GM18868 (cell line): Measurements from ENCODE around the gene VEGFC.

Experiments
- ATAC-seq: cut with Tn5 transposase; IDR thresholded peaks from one replicate; pipeline ENCODE4 v1.9.1; 2021; ENCODE audit warnings: mild to moderate bottlenecking, moderate library complexity; ENCODE audit not compliant: unreplicated experiment

The VEGFC gene

DNA sequence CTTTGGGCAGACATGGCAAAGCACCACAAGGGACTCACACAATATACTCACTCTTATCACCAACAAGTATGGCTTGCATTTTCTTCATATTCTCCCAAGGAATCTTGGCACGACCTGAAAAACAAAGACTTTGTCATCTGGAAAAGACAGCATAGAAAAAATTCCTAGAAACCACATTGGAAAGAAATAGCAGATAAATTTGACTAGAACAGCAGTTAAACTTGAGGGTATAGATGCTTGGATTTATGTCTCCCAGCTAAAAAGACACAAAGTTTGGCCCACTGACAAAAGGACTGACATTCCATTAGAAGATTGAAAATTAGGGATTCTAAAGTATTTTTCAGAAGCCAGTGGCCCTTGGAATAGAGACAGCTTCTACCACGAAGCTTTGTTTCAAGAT, 6.9 kb upstream of the VEGFC start:
- ATAC-seq, result no peak

DNA sequence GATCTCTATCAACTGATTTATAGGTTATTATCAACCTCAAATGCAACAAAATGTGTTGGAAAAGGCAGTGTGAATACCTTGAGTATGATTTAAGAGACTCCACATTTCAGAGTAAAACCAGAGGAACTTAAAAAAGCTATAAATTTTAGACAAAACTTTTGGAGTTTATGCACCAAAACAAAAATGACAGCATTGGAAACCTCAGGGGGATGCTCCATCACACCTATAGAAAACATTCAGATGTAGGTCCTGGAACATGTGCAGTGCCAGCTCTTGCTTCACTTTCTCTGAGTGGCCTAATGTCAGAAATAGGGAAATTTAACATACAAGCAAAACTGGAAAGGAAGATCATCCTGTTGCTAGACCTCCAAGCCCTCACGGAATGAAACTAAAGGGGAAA, 5.8 kb upstream of the VEGFC start:
- no peak for ATAC-seq

DNA sequence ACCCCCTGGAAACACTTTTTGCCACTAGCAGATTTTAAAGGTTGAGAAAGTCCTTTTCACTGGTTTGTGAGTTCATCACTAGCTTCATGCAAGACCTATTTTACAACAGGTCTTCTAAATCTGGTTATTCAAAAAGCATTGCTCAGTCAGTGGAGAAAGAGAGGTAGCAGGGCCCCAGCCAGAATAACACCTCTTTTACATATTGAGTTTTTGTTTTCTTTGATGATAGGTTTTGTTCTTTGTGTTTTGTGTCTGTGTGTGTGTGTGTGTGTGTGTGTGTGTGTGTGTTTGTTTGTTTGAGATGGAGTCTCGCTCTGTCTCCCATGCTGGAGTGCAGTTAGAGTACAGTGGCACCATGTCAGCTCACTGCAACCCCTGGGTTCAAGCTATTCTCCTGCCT, 2.7 kb upstream of the VEGFC start:
- no peak for ATAC-seq

DNA sequence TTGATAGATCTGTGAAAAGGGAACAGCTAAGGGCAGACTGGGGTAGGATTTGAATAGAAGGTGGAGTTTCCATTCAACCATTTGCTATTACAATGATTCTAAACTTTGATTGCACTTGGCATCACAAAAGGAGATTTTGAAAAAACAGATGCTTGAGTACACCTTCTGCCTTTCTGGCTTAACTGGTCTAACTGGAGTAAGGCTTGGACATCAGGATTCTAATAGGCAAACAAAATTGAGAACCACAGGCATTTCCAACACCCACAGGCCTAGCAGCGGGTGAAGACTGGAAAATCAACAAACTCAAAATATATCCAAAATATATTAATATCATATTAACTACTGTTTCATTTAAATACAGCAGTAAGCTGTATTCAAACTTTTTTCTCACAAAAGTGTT, 1.9 kb upstream of the VEGFC start:
- ATAC-seq, result no peak

DNA sequence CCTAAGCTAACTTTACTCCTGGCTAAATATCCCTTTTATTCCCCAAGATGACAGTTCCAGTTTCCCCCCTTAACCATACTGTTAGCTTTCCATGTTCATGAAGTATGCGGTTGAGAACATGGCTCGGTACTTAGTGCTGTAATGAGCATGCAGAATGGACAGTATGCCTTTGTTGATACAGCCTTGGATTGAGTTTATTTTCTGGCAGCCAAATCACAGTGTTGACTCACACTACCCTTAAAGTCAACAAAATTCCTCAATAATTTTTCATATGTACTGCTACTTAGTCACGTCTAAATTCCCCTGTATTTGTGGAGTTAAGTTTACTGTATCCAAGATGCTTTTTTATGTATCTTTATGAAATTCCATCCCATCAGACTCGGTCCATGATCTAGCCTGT, 1.4 kb upstream of the VEGFC start:
- ATAC-seq, result no peak

DNA sequence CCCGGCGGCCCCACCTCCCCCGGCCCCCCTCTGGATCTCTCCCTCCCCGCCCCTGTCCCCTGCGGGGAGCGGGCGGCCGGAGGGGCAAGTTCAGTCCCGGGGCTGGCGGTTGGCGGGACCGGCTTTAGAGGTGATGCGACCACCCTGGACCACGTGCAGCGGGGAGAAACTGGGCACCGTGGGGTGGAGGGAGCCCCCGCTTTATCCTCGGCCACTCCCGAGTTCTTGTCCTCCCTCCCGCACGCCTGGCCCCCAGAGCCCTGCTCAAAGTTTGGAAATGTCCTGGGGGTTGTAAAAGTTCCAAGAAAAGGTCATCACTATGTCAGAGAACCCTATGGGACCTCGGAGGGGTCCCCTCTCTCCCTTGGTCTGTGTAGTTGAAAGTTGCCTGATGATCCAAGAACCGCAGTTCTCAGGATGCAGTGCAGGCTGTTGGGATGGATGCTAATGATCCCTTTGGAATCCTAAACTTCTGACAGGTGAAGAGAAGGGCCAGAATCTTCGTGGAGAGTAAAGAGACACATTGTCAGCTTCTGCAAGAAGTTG, 411 bp upstream of the VEGFC start:
- ATAC-seq, result no peak

DNA sequence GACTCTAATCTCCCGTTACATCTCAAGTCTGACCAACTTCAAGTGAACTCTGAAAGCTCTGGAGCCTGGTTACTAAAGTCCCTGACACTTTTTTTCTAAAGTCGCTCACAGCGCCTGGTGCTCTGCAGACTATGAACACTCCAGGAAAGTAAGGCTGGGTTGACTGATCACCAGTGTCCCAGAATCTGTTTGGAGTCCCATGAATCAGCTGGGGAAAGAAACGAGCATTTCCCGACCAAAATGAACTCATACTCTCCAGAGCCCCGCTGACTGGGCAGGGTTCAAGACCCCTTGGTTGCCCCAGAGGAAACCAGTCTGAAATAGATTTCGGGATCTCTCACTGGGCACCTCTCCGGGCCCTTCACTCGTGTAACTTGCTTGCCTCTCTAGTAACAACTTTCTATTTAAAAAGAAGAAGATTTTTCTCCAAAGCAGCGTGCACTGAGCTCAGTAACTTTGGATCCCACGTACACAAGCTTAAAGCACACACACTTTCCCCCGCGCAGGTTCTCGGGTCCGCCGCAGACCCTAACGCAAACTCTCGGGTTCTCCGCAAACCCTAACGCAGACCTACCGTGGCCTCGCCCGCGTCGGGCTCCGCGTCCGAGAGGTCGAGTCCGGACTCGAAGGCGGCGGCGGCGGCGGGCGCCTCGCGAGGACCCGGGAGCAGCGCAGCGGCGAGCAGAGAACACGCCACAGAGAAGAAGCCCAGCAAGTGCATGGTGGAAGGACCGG, 964 bp downstream of the VEGFC start:
- ATAC-seq, result peak; percentile 29

DNA sequence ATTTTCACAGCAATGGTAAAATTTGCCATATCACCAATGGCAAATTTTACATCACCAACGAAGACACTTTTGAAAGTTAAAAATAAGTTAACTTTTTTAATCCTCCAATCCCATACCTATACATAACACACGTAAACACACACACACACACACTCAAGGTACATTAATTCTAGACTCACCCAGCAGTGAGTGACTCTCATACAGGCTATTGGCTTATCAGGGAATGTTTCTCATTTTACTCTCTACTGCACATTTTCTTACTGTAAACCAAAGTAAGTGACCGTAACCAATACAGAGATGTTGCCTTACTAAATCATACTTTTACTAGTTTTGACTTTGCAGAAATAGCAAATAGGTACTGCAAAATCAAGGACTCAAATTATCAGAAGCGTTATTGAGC, 2.3 kb downstream of the VEGFC start:
- ATAC-seq, result no peak

DNA sequence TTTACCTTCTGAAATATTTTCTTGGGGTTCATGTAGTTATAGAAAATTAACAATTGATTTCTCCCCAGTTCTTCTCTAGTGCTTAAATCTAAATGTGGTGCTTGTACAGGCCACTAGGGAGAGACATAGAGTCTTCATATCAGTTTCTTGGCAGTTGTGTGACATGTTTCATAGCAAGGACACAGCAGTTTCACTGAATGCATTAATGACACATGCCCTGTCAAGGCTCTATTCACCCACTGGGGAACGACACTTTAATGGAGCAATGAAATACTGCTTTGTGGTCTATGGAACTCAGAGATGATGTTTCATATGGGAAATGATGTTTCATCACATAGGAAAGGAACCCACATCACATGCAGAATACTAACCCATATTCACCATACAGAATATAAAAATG, 2.8 kb downstream of the VEGFC start:
- peak; percentile 65 for ATAC-seq

DNA sequence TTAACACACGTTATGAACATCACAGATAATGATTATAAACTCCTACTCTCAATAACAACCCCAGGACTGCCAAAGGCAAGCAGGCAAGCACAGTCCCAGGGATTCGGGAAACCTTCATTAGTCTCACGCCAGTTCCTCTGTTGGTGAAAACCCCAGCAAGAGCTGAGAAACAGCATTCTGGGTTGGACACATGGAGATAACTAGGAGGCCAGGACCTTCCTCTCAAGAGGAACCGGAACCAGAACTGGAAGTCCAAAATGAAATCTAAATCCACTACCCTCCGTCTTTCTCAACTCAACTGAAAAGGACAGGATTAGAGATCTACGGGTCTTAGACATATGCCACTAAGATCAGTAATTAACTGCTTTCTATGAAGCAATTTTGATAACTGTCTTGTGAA, 3.8 kb downstream of the VEGFC start:
- no peak for ATAC-seq

DNA sequence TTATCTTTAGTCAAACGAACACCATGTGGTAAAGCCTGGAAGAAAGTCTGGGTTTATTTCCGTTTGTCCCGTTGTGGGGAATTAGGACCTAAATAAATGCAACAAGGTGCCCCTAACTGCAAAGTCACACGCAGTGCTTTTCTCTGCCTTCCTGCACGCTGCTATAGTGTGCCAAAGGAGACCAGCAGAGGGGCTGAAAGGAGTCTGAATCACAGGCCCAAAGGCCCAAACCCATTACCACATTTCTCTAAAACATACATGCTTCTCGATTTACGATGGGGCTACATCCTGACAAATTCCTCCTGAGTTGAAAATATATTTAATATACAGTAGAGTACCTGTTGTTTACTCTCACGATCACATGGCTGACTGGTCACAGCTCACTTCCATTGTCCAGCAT, 4.5 kb downstream of the VEGFC start:
- ATAC-seq, result no peak

DNA sequence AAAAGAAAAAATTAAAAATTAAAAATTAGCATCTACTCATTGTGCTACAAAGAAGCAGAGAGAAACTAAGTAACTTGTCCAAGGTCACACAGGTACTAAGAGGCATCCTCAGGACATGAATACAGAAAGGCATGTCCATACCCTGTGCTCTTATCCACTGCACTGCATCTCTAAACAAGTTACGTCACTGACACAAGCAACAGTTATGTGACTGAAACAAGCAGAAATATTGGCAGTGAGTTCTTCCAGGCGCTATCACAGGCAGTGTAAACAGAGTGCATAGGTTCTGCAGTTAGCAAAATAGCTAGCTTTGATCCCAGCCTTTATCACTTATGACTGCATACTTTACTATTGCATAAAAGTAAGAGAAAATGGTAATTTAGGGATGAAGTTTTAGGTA, 7.9 kb downstream of the VEGFC start:
- no peak for ATAC-seq

DNA sequence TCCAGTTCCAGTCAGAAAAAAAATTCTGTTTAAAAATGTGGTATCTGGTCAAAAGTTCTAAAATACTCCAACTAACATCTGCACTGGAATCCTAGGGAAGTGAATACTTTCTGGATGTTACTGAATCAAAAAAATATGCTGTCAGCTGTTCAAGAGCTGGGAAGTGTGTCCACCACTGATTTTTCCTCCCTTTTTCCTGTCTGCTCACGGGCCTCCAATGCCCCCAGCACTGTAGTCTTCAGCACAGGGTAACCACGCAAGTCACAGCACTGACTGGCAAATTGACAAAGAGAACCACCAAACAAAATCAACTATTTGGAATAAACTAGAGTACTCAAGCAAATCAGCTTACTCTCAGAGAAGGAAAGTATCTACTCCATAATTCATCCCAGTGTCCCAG, 9.9 kb downstream of the VEGFC start:
- ATAC-seq, result no peak

DNA sequence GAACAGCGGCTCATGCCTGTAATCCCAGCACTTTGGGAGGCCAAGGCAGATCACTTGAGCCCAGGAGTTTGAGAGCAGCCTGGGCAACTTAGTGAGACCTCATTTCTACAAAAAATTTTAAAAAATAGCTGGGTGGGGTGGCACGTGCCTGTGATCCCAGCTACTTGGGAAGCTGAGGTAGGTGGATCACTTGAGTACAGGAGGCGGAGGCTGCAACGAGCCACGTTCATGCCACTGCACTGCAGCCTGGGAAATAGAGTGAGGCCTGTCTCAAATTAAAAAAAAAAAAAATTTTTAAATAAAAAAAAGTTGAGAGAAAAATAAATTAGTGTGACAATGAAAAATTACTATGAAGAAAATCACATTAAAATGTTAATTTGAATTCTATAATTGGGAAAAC, 10.5 kb downstream of the VEGFC start:
- no peak for ATAC-seq

DNA sequence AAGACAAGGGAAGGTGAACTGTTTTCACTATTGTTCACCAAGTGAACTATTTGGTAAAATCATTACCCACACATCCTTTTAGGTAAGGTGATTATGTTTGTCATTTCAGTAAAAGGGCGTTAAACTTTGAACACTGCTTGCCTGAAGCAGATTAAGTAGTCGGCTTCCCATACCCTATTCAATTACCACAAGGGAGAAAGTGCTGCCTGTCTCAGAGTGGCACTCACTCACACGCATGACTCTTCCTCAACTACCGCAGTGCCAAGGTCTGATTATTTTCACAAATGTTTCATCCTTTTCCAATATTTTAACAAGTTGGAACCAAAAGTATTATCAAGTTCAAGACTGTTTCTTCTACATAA, 11.0 kb downstream of the VEGFC start:
- ATAC-seq, result no peak

DNA sequence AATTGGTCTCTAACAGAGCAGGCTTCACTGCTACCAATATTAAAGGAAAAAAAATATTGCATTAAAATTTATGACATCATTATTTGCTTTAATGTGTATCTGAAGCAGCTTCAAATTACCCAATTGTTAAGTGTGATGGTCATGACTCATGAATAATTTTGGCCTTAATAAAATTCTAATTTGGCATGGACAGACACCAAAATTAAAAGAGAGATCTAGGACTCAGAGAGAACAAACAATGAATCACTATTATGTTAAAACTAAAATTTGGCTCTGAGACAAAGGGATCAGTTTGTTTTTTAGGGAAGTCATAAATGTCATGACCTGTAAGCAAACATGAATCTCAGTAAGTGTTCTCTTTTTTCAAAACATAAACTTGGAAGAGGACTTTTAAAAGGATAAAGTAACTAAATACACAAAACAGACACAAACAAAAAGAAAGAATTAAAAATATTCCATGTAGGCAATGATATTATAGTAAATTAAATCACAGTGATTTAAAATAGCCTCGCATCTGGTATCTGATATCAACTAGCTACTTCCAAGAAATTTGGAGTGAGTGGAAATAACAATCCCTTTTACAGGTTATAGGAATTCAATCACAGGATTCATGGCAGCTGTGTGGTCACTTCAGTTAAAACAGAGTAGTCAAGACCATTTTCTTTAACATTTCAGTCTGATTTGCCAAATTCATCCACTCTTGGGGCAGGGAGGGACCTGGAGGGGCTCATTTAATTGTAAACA, 11.6 kb downstream of the VEGFC start:
- no peak for ATAC-seq

DNA sequence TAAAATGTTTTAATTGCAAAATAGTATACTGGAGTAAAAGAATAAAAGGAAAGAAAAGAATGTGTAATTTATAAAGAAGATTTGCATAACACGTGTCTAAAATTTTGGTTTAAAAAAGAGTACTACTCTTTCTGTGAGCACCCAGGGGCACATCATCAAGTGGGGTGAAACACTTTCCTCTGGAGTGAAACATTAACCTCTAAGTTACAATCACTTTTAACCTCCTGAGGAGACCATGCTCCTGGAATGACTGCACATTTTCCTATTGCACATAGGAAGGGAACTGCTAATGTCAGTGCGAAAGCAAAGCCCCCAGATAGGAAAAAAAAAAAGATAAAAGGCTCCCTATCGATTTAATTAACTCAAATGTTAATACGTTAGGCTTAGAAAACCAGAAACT, 13.3 kb downstream of the VEGFC start:
- ATAC-seq, result no peak

DNA sequence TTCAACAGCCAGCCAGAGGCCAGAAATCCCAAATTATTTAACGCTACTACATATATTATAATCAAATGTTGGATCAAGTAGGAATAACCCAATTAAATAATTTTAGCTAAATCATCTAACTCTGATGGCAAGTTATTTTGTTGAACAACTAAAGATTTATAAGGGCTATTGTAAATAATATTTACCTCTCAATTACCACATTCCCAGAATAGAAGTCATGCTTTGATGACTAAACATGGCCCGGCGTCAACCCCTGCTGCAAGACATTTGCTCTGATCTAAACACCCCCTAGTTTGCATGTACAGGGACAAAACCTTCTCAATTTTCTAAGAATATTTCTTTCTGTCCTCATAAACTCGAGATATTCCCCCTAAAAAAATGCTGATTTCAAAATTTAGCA, 14.2 kb downstream of the VEGFC start:
- ATAC-seq, result no peak

DNA sequence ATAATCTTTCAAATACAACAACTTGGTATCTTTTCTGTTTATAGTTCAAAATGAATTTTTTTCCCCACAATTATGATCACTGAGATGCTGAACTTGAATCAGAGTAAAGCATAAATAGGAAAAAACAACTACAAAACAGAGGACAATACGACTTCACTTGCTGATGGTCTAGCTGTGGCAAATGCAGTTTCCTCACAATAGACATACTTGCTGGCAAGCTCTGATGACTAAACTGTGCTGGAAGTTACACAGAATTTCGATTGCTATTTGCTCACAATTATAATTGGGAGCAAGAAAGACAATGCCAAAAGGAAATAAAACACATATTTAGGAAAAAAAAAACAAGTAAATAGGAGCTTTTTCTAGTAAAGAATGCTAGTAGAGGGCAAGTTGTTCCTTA, 14.7 kb downstream of the VEGFC start:
- no peak for ATAC-seq

DNA sequence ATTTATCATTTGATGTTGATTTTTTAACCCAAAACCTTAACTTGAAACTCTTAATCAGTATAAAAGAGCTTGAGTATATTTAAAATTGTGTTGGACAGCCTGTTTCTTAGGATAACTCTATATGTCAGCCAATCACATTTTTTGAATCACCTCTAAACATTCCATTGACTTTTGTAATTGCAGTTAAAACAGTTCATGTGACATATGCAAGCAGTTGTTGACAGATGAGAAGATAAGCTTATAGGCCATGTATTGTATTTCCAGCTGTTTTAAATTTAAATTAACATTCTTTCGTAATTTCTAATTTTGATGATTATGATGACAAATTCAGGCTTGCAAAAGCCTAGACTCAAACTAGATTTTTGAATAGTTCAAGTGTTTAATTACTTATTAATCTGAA, 17.4 kb downstream of the VEGFC start:
- ATAC-seq, result no peak

DNA sequence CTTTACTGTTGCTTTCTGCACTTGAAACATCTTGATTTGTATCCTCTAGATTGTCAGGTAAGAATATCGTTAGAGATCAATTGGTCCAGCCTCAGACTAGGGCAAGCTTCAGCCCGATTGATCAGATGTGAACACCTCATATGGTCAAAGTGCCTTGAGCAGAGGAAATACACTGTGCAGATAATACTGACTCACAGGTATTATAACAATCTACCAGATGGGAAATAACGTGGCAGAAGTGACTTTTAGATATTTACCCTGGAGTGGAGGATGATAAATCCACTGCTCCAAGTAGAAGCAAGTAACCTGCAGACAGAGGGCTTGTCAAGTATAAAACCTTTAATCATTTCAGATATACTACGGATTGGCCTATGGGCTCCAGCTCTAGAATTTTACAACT, 17.9 kb downstream of the VEGFC start:
- no peak for ATAC-seq

DNA sequence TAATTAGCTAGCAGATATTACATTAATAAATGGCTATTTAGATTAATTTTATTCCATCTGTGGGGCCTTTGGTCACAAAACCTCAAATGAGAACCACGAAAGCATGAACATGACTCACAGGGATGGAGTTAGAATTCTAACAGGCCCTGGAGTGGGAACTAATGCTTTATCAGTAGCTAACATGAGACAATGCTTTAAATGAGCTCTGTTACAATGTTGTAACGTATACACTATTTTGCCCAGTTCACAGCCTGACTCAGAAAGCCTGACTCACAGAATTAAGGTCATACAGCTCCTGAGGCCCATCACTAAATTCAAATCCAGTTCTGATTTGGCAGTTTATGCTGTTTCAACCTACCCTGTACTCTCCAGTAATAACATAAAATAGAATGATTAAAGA, 23.2 kb downstream of the VEGFC start:
- no peak for ATAC-seq

DNA sequence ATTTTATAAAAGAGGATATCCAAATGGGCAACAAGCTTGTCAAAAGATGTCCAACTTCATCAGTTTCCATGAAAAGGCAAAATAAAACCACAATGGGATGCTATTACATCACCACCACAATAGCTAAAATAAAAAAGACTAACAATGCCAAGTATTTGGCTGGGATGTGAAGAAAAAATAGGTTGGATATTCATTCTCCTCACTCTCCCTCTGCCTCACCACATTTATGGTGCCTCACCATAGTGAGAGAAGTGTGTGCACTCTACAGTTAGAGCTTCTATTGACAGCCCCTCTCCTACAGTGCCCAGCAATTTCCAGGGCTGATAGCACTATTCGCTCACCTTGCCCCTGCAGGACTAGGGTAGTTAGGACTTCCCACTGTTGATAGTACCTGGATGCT, 25.5 kb downstream of the VEGFC start:
- ATAC-seq, result no peak
